Measurements from ENCODE around the gene PCBP3.

DNA sequence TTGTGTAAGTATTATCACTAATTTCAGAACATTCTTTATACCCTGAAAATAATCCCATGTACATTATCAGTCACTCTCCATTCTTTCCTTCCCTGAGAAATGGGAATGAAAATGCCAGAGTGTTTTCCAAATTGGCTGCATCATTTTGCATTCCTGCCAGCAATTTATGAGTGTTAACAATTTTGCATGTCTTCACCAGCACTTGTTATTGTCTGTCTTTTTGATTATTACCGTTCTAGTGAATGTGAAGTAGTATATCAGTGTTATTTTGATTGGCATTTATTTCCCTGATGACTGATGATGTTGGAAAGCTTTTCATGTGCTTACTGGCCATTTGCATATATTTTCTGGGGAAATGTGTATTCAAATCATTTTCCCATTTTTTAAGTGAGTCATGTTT, 71.9 kb downstream of the PCBP3 start:
- TF ChIP-seq, protein P1, sequence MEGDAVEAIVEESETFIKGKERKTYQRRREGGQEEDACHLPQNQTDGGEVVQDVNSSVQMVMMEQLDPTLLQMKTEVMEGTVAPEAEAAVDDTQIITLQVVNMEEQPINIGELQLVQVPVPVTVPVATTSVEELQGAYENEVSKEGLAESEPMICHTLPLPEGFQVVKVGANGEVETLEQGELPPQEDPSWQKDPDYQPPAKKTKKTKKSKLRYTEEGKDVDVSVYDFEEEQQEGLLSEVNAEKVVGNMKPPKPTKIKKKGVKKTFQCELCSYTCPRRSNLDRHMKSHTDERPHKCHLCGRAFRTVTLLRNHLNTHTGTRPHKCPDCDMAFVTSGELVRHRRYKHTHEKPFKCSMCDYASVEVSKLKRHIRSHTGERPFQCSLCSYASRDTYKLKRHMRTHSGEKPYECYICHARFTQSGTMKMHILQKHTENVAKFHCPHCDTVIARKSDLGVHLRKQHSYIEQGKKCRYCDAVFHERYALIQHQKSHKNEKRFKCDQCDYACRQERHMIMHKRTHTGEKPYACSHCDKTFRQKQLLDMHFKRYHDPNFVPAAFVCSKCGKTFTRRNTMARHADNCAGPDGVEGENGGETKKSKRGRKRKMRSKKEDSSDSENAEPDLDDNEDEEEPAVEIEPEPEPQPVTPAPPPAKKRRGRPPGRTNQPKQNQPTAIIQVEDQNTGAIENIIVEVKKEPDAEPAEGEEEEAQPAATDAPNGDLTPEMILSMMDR (IDR thresholded peaks at IDR 0.05; ENCODE audit: borderline replicate concordance, extremely low read depth, low read length, poor library complexity, severe bottlenecking), result no peak
- no peak for TF ChIP-seq EZH2 (IDR thresholded peaks at IDR 0.05; ENCODE audit: borderline replicate concordance, low read depth, low read length, severe bottlenecking)
